CD4-positive, alpha-beta T cell treated with Interleukin-15 for 1 hour (primary cell): Measurements from ENCODE around the gene RNF145.

Experiments used
- DNase-seq: peaks from one replicate; pipeline ENCODE4 v3.0.0-alpha.2; 2020

Gene RNF145

DNA sequence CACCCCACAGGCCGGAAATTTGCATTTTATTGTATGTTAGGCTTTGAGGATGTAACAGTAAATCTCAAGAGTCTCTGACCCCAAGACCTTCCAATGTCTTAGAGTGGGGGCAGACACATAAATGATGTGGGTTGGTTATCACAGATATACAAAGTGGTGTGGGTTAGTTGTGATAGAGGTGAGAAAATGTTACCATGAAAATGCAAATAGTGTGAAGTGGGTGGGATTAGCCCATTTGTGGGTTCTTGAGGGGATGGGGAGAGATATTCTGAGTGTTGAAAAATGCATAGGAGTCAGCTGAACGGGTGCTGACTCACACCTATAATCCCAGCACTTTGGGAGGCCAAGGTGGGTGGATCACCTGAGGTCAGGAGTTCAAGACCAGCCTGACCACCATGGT, 7.9 kb upstream of the RNF145 start:
- no peak for DNase-seq

DNA sequence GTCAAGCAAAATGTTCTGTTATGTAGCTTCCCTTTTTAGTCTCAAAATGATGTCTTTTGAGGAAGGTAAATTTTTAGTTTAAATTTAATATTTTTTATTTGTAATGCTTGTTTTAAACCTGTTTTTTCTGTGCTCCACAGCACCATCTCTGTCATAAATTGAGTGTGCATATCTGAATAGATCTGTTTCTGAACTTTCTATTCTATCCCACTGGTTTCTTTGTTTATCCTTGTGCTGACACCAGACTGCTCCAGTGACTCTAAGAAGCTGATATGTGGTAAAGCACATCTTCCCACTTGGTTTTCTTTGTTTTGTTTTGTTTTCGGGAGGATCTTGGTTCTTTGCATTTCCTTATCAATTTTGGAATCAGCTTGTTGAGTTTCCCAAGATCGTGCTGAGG, 7.1 kb upstream of the RNF145 start:
- no peak for DNase-seq

DNA sequence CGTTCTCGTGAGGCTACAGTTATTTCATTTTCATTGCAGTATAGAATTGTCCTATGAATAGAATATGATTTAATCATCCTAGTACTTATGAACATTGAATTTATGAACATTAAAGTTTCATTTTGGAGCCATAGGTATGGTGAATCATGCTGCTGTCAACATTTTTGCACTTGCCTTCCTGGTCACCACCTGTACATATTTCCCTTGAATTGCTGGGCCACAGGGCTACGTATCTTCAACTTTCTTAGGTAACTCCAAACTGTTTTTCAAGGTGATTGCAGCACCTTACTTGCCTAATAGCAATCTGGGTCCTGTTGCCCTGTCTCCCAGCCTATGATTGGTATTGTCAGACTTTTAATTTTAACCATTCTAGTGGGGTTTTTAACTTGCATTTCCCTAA, 6.5 kb upstream of the RNF145 start:
- no peak for DNase-seq

DNA sequence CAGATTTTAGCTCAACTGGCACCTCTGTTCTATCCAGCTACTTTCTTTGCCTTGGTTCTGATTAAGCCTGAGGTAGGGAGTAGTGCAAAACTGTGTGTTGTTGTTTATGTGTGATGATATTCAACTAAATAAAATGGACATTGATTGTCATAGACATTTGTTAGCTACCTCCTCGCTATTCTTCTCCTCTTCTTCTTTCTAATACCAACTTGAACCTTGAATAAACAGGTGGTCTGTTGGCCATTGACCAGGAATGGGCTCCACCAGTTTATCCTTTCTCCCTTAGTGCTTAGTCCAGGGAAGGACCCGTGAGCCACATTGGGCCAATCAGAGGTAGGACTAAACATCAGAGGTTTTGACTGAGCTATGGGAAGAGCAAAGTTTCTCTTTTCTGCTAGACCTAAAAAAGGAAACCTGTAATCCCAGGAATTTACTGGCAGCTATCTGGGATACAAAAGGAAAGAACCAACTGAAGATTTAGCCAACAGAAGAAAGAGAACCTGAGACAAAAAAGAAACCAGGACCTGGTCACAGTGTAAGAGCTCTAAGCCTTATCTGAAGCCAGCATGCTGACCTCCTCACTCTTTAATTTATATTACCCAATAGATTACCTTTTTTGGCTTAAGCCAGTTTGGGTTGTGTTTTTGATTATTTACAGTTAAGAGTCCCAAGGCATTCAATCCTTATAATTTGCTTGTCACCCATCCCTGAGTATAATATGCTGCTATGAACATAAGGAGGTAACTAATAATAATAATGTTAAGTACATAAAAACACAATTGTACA, 5.3 kb upstream of the RNF145 start:
- DNase-seq: no peak

DNA sequence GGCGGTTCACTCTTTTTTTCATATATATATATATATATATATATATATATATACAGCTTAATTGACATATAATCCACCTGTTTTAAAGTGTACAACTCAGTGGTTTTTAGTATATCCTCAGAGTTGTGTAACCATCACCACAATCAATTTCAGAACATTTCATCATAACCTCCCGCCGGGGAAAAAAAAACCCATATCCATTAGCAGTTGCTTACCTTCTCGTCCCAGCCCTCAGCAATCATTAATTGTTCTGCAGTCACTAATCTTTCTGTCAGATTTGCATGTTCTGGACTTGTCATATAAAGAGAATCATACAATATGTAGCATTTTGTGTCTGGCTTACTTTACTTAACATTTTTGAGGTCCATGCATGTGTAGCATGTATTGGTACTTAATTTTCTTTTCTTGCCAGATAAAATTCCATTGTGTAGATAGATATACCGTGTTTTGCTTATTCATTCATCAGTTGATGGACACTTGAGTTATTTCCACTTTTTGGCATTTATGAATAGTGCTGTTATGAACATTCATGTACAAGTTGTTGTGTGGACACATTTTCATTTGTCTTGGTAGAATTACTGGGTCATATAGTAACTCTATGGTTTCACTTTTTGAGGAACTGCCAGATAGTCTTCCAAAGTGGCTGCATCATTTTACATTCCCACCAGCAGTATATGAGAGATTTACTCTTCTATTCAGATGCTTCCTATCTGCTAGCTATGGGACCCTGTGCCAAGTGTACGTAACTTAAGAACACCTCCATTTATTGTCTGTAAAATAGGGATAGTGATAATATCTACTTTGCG, 3.5 kb upstream of the RNF145 start:
- DNase-seq: no peak

DNA sequence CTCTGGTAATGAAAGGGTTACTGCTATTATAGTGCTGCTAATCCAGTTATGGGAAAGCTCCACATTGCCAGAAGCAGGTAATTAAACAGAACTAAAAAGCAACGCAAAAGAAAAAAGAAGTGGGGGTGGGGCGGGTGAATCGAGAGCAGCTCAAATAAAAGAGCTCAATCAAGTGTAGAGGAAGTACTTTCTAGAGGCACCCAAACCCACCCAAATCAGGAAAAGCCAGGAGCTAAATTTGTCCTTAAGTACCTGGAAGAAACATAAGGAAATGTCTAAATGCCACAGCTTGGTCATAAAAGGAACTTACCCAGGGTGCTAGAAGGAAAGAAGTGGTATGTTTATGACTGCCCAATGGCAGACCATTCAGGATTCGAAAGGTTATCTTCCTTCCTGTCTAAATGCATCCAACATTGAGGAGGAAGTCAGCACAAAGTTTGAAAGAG, 2.4 kb upstream of the RNF145 start:
- no peak for DNase-seq

DNA sequence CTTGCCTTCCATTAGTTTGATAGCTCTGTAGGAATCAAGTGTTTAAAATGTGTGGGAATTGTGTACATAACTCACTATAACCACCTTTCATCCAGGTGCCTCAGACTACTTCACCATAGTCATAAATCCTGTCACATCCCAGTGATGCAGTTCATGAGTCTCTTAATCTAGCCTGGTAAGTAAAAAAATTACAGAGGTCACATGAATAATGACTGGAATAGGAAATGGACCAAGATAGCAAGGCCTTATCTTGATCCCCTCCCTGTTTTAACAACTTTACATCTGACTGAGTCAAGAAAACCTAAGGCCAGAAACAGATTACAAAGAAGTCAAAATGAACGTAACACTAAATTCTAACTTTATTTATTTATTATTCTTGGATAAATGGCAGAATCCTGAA, 1.5 kb upstream of the RNF145 start:
- DNase-seq: no peak

DNA sequence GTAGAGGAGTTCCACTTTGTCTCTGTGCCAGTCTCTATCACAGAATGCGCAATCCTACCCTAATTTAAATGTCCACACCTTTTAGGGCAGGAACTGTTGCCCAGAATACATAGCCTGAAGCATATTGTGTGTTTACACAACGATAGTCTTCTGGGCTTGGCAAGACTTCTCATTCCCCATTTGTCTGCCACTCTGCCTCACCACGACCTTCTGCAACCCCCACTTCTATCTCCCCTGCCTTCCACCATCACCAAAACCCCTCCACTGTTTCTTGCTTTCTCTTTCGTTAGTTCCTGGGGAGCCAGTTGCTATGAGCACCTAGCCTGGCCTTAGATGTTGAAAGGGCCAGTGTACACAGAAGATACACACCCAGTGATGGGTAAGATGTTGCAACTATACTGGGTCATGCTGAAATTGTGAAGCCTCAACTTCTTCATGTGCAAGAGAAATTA, 883 bp upstream of the RNF145 start:
- peak; percentile 20 for DNase-seq

DNA sequence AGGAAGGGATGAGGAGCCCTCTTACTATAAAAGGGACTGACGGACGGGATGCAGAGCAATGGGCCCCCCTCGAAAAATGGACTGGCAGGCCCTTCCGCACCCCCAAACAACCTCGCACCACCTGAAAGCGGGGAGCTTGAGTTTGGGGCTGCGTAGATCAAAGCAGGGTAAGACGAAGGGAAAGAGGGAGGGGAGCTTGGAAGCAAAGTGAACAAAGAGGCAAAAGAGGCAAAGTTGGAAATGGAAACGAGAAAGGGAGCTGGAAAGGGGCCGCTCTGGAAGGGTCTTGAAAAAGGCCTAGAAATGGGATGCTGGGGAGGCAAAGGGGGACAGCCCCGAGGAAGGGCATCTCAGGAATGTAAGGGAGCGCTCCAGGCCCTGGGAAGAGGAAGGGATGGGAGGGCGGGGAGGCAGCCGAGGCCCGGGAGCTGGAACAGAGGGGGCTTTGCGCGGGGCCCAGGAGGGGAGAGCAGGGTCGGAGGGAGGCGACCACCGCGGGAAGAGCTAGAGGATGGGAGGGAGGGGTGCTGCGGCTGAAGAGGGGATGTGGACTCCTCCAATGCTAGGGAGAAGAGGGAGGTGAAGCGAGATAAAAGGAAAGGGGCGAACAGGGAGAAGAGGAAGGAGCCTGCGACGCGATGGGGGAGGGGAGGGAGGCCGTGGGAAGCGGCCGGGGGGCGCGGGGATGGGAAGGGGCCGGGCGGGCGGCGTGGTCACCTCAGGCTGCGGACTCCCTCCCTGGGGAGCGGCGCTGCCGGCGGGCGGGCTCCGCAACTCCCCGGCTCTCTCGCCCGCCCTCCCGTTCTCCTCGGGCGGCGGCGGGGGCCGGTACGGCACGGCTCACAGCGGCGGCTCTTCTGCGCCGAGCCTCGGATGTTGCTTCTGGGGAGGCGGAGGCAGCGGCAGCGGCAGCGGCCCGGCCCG, 577 bp downstream of the RNF145 start:
- peak; percentile 18 for DNase-seq

DNA sequence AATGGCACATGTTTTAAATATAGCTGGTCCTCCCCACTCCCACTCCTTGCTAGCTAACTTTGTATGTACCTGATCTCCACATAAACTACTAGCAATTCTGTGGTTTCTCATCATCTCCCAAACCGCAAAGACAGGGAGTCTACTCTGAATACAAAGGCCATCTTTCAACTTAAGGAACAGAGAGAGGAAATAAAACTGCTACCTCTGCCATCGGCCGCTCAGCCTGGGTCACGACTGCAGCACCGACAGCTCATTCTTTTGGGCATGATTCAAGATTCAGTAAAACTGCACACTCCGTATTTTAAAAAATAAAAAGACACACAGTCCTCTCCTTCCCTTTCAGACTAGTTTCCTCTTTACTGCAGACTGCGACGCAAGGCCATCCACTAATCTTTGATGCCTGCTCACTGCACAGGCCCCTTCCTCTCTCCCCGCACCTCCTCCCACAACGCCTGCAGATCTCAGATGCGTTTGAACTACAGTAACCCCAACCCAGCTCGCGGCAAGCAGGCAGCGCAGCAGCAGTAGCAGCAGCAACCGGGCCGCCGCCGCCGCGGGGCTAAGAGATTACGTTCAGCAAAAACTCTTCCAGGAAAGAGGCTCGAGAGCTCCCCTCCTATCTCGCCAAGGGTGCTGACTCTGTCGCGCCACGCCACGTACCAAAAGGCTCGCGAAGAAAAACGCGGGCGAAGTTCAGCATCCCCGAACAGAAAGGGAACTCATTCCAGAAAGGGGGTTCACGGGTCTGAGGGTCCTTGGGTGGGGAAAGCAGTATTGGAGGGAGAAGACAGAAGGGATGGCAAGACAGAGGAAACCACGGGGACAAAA, 1.5 kb downstream of the RNF145 start:
- peak; percentile 90 for DNase-seq

DNA sequence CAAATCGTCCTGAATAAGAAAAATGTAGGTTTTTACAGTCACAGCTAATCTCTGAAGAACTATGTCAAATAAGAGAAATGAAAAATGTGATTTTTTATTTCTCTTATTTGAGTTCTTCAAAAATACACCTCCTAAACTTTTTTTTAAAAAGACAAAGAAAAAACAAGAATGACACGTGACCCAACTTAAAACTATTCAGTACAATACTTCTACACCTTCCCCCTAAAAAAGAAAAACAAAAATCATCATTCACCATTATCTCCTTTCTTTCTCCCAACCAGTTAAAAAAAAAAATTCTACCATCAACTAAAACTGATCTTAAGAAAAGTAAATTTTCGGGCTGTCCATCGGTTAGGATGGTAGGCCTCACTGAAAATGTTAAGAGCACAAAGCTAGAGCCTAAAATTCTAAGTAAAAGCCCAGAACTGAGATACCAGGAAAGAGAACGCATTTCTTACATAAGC, 2.1 kb downstream of the RNF145 start:
- no peak for DNase-seq

DNA sequence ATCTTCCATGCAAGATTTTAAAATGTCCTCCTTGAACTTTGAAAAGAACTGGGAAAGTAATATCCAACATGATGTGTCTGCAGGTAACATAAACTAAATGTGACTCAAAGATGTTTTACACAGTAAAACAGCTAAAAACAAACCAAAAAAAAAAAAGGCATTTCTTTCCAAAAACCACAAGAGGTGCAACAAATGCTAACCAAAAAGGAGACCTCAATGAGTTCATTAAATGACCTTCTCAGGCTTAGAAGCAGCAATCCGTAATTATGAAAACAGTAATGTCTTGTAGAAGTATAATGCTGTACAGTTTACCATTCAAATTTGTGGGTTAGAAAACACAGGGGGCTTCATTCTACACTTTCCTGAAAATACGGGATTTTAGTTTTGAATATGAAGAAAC, 2.5 kb downstream of the RNF145 start:
- no peak for DNase-seq

DNA sequence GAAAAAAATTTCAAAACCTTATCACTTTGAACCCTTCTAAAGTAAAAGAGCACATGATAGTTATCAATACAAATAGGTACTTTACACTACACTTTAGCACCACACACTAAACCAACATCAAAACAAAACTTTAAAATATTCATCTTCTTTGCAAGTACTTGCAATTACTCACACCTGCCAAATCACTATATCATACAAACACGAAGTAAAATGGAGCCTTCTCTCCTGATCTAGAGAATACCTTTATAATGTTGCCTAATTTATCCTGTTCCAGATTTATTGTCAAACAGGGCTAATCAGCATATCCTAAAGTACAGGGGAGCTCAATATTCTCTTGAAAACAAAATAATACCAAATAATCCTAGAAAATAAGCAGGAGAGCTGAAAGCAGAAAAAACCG, 3.0 kb downstream of the RNF145 start:
- no peak for DNase-seq

DNA sequence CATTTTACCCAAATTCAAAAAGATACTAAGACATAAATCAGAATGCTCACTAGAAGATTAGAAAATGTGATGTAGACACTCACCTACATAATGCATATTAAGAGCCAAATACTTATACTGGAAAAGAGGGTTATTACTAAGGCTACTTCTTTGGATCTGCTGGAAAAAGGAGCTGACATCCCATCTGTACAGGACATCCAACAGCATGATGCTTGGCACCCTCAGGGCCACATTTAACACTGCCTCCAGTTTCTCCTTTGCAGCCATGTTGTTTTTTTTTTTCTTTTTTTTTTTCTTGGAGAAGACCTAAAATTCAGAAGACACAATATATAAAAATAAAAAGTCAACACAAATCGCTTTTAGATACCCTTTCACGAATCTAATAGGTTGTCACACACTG, 6.0 kb downstream of the RNF145 start:
- DNase-seq: no peak

DNA sequence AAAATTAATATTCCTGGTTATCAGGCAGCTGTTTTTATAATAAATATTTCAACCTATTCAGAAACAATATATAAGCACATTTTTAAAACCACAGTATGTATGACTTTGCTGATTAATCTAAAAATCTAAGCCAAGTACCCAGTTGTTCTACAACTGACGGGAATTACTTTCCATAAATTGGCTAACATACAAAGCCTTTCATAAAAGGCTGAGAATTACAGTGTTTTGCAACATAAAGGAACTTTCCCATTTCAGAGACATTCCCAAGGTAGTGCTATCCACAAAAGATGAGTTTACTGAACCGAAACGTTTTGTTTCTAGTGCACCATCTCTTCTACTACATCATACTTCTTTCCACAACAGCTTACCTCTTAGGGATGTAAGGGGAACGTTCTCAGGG, 7.2 kb downstream of the RNF145 start:
- no peak for DNase-seq

DNA sequence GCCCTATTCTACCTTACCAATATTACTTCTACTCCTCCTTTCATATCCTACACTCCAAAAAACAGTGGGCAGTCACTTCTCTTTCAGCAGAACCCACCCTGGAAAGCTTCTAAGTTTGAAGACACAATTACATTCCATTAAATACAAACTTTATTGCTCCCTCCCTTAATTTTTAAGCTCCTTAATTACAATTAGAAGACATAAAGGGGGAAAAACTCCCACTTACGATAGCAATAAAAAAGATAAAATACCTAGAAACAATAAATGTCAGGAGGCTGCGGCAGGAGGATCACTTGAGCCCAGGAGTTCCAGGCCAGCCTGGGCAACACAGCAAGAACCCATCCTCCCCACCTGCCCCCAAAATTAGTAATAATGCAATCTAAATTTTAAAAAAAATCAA, 9.6 kb downstream of the RNF145 start:
- DNase-seq: no peak

DNA sequence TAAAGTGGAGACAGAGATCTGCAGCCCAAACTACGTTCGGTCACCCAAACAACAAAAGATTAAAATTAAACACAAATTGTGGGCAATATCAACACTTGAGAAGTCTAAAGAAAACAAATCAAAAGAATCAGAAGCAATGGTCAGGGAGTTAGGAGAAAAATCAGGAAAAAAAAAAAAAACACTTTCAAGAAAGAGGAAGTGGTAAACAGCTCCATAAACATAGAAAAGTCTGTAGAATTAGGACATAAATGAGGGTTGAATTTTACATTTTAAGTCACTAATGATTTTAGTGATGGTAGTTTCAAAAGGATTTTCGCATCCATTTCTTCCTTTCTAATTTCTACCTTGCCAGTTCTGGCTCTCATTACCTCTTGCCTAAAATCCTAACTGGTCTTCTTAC, 10.1 kb downstream of the RNF145 start:
- no peak for DNase-seq

DNA sequence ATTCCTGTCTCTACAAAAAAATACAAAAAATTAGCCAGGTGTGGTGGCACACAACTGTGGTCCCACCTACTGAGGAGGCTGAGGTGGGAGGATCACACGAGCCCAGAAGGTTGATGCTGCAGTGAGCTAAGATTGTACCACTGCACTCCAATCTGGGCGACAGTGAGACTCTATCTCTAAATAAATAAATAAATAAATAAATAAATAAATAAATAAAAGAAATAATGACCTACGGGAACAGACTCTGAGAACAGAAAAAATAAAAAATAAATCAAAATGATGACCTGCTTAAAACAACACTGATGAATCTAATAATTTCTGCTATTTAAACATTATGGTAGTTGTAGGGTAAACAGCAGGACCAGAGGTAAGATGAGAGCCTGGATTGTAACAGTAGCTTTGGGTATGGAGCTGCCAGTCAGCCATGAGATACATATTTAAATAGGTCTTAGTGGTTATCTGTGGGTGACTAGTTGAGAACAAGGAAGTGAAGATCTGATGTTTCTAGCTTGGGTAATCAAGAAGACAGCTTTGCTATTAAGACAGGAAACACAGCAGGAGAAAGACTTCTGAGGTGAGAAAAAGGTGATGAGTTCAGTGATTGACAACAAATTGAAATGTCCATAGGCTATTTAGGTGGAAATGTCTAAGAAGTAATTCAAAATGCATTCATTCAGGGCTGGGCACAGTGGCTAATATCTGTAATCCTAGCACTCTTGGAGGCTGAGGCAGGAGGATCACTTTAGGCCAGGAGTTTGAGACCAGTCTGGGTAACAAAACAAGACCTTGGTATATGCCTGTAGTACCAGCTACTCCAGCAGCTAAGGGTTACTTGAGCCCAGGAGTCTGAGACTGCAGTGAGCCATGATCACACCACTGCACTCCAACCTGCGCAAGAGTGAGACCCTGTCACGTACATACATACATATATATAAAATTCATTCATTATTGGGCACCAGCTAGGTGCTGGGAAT, 11.0 kb downstream of the RNF145 start:
- no peak for DNase-seq

DNA sequence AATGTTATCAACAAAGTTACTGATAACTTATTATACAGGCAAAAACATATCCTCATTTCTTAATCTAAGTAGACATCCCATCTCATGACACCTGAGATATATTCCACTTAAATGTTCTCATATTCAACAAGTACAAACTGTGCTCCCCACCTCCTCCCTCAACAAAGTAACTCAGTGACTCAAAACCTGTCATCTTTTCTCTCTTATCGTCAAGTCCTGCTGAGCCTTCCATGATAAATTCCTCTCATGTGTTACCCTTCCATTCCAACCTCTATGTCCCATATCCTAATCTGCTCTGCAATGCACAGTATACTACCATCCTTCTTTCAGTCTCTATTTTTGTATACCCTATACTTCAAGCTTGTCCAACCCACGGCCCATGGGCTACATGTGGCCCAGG, 13.6 kb downstream of the RNF145 start:
- DNase-seq: no peak

DNA sequence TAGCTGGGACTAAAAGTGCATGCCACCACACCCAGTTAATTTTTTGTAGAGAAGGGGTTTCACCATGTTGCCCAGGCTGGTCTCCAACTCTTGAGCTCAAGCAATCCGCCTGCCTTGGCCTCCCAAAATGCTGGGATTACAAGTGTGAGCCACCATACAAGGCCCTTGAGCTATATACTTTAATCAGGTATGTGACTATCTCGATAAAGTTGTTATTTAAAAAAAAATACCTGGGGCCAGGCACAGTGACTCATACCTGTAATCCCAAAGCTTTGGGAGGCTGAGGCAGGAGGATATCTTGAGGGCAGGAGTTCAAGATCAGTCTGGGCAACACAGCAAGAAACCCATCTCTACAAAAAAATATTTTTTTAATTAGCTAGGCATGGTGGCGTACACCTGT, 19.2 kb downstream of the RNF145 start:
- no peak for DNase-seq

DNA sequence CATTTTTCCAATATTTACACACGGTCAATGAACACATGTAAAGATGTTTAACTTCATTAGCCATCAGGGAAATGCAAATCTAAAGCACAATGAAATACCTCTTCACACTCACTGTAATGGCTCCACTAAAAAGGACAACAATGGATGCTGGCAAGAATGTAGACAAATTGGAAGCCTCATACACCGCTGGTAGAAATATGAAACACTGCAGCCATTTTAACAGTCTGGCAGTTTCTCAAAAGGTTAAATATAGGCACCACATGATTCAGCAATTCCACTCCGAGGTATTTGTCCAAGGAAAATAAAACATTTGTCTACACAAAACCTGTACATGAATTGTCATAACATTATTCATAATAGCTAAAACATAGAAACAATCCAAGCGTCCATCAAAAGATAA, 20.0 kb downstream of the RNF145 start:
- no peak for DNase-seq
